ENCODE measurements around the gene DDX55.

Gene DDX55

DNA sequence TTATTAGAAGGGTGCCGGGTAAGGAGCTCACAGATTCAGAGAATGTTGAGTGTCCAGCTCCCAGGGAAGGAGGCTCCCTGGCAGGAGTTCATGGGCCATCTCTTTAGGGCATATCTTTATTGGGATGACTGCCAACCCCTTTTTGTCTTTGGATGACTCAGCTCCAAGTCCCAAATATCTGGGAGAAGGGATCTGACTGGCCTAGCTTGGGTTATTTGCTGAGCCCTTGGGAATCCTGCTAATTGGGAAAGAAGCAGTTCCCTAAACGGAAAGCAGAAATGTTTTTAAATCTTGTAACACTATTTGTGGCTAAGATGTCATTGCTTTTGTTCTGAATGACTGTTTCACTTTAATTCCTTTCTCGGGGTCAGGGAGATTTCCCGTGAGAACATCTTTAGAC lies 12.6 kb downstream of the DDX55 start:
- DNase-seq, result no peak

DNA sequence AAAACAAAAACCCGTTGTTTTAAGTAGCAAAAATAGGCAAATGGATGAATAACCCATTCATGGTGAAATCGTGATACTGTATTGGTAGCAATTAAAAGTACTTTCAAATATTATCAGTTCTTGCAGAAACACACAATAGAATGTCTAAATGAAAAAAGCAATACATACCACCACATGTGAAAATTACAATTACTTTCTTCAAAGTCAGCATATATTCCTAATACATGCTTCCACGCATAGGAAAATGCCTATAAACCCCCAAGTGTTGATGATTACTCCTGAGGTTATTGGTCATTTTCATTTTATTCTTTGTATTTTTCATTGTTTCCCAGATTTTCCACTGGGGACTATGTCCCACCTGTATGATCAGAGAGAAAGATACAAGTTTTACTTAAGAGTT lies 15.2 kb downstream of the DDX55 start:
- DNase-seq, result no peak

DNA sequence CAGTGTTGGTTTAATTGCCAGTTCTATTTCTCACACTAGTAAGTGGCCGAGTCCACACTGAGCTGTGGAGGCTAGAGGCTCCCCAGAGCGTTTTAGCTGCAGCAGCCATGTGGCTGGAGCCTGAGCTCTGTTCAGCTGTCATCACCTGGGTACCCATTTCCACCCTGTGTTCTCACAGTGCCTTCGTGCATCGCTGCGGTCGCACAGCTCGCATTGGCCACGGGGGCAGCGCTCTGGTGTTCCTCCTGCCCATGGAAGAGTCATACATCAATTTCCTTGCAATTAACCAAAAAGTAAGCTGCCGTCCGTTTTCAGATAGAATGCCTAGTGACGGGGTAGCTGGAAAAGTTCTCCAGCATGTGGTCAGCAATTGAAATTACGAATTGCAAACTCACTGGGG lies 15.7 kb downstream of the DDX55 start:
- no peak for DNase-seq

DNA sequence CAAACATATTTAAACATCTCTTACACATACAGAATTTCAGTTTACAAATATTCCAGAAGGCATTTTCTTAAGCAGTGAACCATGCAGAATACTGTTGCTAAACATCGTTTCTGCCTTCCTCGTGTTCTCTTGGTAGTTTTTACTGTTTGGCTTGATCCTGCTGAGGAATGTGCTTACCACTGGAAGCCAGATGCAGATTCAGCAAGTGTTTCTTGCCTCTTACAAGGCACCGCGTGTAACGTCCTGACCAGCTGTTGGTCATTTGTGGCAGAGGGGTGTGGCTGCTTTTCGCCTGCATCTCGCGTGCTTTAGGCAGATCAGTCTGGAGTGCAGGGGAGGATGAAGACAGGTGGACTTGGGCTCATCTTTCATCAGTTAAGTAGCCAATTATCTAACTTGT lies 19.2 kb downstream of the DDX55 start:
- no peak for DNase-seq

DNA sequence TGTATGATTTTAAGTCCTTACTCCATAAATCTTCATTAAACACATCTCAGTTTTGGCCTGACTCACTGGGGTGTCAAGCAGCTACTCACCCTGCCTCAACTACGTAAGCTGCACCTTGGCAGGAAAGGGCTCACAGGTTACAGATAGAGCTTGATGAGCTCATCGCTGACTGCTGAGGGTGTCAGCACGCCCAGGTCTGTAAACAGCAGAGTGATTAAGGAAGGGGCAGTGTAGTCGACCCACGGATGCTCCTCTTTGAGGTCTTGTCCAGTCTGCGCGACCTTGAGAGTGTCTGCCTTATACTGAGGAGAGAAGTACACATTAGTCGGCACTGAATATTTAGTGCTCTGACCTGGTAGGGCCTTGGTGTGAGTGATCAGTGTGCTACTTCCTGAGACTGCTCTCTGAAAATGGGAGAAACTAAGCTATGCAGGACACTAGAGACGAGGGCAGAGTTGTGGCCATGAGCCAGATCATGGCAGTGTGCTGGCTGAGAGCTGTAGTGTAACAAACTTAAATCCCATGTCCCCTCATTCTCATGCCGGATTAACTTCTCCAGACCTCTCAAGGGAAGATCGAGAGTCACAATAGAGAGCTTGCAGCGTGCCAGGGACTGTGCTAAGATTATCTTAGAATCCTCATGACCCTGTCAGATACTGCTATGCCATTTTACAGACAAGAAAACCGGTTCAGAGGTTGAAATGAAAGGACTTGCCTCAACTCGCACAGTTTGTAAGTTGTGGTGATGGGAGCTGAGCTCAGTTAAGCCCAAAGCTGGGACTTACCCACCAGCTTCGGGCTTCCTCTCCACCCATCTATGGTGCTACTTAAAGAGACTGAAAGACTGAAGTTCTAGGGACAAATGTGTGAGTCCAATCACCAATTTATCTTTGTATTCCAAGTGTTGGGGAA lies 20.0 kb downstream of the DDX55 start:
- DNase-seq, result no peak

DNA sequence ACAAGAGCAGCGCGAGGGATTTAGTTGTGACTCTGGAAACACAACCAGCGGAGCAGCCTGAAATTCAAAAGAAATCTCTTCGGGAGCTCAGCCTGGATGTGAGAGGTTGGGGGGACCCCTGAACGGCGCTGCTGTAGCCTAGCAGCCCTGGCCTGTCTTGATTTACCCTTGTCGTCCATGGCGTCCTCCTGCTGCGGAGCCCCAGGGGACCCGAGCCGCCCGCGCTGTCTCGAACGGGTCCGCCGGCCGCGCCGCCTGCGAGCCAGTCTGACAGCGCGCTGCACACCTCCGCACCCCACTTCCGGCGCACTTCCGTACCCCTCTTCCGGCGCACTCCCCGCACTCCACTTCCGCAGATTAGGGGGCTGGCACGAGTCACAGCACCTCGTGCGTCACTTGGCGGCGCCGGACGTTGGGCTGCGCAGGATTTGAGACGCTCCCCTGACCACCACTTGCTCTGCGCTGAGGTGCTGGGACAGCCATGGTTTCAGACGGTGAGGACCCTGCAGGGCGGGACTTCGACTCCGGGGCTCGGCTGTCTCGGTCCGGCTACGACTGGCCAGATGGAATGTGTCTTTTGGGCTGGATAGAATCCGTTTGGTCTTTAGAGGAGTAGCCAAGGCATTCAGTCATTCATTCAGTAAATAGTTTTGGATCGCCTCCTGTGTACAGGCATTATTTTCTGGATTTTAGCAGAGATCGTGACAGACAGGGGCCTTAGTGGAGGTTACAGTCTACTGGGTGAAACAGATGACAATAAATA lies 31.7 kb downstream of the DDX55 start, which contains the start of the genes EIF2B1 and GTF2H3:
Gene EIF2B1 (minus strand): TSS at position 308 of the 763 bp plus-strand sequence. CDS start 129 bp downstream, at position 179.
Gene GTF2H3 (plus strand): TSS at position 451 of the 763 bp plus-strand sequence. CDS start 31 bp downstream, at position 482.
- DNase-seq, result peak; percentile 97

DNA sequence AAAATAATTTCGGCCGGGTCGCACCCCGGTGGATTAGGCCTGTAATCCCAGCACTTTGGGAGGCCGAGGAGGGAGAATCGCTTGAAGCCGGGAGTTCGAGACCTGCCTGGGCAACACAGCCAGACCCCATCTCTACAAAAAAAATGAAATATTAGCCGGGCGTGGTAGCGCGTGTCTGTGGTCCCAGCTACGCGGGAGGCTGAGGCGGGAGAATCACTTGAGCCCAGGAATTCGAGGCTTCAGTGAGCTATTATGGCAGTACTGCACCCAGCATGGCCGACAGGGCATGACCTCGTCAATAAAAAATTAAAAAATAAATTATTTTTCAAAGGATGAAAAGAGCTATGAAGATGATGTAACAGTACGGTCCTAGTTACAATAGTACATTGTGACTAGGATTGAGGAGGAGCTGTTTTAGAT lies 32.3 kb downstream of the DDX55 start:
- no peak for DNase-seq

DNA sequence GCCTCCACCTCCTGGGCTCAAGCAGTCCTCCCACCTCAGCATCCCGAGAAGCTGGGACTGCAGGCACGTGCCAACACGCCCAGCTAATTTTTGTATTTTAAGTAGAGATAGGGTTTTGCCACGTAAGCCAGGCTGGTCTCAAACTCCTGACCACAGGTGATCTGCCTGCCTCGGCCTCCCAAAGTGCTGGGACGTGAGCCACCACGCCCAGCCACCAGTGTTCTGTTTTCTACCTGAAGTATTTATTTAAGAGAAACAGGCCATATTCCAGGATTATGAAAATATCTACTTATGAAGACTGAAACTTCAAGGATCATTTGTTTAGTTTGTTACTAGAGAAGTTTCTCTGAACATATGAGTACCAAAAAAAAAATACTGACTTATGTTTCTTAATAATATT lies 42.0 kb downstream of the DDX55 start:
- no peak for DNase-seq

DNA sequence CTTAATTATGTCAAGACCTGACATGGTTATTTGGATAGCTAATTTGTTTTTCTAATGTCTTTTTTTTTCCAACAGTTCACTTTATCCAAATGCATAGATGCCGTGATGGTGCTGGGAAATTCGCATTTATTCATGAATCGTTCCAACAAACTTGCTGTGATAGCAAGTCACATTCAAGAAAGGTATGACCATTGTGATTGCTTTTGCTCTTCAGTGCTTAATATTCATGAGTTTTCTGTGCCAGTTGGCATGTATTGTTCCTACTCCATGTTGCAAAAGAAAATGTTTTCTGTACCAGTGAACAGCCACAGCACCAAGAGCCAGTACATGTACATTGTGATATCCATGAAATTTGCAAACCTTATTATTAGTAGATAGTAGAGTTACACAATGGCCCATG lies 43.5 kb downstream of the DDX55 start:
- DNase-seq, result no peak

DNA sequence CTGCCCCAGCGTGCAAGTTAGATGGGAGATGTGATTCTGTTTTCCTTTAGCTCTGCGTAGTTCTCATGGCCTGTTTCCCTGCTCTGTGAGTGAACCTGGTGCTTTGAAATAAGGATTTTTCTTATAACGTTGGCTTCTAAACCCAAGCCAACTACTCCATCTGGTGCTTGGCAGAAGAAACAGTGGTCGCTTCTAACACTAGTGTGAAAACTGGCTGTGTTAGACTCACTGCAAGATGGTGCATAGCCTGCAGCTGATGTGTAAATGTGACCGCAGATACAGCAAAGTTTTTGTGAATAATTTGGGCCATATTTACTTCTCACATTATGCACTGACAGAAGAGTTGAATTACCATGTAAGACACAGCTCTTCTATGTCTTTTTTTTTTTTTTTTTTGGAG lies 44.0 kb downstream of the DDX55 start:
- no peak for DNase-seq

DNA sequence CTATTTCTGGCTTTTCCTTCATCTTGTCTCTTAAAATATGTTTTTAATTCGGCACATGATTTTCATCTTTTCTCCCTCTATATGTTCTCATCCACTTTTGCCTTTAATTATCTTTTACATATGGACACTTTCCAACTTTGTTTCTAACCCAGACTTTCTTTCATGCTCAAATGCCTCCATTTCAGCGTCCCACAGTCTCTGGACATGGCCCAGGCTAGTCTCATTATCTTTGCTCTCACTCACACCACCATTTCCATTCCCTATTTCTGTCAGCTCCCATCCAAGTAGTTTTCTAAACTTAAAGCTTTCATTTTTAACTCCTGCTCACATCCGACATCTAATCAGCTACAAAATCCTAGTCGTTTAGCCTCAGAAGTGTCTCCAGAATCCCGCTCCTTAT lies 46.5 kb downstream of the DDX55 start:
- no peak for DNase-seq

DNA sequence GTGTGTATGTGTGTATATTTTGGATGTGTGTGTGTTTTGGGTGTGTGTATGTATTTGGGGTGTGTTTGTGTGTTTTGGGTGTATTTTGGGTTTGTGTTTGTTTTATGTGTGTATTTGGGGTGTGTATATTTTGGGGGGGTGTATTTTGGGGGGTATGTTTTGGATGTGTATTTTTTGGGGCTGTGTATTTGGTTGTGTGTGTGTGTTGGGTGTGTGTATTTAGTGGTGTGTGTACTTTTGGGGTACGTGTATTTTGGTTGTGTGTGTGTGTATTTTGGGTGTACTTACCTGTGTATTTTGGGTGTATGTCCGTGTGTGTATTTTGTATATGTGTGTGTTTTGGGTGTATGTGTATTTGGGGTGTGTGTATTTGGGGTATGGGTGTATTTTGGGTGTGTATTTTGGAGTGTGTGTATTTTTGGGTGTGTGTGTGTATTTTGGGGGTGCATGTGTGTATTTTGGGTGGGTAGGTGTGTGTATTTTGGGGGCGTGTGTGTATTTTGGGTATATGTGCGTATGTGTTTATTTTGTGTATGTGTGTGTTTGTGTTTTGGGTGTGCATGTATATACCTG lies 52.3 kb downstream of the DDX55 start:
- no peak for DNase-seq

DNA sequence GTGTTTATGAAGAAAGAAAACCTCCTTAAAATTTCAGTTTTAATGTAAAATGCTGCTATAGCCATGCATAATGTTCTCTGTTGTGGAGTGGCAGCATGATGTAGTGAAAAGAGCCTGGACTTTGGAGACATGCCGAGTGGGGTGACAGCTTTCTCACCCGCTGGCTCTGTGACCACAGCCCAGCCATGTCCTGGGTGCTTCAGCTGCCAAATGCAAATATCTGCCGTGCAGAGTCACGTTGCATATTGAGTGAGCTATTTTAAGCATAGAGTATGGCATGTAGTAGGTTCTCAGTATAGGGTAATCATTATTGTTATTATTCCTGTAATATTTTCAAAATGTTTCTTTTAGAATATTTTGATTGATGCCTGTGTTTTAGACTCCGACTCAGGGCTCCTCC lies 53.5 kb downstream of the DDX55 start:
- no peak for DNase-seq

DNA sequence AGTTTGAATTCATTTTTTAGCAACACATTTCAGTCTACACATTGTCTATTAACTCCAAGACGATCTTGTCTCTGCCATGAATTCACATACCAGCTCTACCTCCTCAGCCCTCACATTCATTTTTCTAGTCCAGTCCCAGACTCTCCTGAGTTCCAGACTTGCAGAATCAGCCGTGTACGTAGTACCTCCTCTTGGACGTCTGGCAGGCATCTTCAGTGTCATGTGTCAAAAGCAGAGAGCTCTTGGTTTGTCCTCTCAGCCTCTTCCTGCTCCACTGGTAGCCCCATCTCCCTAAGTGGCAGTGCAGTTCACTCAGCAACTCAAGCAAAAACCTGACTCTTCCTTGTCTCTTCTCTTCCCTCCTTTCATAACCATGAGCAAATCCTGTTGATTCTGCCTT lies 54.5 kb downstream of the DDX55 start:
- no peak for DNase-seq

DNA sequence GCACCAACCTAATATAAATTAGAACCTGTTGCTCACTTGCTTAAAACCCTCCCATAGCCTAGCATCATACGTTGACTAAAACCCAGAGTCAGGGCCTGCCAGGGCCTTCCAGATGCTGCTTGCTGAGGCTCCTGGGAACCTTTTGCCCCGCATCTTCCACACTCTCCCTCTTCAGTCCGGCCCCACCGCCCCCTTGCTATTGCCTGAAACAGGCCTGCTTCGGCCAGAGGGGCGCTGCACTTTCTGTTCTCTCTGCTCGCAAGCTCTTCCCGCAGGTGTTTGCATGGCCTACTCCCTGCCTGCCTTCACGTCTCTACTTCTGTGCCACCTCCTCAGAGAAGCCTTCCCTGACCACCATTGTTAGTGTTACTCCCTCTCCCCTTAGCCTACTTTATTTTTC lies 55.3 kb downstream of the DDX55 start:
- DNase-seq, result no peak

DNA sequence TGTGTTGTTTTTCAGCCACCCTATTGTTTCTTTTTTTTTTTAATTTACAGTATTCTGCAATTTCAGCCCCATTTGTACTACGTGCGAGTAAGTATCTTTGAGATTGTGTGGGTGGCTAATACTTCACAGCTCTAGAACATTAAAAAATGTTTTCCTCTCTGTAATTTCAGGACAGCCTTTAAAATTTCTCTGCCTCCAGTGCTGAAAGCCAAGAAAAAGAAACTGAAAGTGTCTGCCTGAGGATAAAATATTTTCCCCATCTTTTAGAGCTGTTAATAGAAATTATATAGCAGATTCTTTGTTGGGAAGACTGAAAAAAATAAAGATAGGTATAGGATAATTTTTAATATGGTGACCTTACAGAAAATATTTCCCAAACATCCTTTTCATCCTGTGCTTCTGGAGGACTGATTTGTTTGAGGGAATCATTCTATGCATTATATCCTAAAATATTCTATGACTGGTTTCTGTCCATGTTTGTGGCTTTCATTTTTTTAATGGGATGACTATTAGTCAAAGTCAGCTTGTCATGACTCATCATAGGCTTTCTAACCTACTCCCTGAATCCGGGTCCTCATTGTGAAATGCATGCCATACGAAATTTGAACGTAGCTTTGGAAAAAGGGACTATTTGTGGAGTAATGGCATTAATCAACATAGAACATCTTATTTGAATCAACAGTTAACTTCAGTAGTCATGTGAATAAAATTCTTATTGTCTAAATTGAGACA lies 58.3 kb downstream of the DDX55 start:
- peak; percentile 93 for DNase-seq

DNA sequence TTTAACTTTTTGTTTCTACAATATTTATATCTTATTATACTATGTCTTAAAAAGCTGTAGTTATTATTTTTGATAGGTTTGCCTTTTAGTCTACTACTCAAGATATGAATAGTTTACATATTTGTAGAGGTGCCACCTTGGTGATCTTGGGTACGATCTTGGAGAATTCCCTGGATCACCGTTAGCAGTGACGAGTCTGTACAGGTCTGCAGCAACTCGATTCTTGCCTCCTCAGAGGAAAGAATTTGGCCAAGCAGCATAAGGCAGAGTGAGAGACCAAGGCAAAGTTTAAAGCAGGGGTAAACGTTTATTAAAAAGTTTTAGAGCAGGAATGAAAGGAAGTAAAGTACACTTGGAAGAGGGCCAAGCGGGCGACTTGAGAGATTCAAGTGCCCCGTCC lies 65.9 kb downstream of the DDX55 start:
- DNase-seq, result no peak
